Measurements from ENCODE around the gene MSANTD7. TPM values are rescaled to one million over a fixed set of nuclear protein-coding genes. Genes with fewer than 3 reads are reported as not detected.

Gene MSANTD7
- total and polyA plus RNA-seq, 9 of the 15 experiments (the other 6 are each of a cell fraction or from before 2014, with no cell fraction given) = 5.2 to 27.3 (median 23.6) TPM

GRCh38 chr10:14812271-14812670, 25.8 kb upstream of the MSANTD7 start:
- no peaks in the 10 kb centered on the region for H3K9me3 ChIP-seq (replicated peaks; ENCODE audit: control insufficient read depth, insufficient read depth, low read depth, low read length)
- peaks cover 17 to 26% of the 10 kb centered on the region in 2 experiments for H3K27me3 ChIP-seq (ENCODE audit: control insufficient read depth in 2 of 2, insufficient read depth in 2 of 2, low read length in 2 of 2)
- H4K20me1 ChIP-seq (replicated peaks; ENCODE audit: control insufficient read depth, insufficient read depth, low read length) = no peaks in the 10 kb centered on the region
- H3K4me2 ChIP-seq (ENCODE audit: insufficient read depth, low read length) = no peak overlapping the region; the same call in 1 of the 2 replicates
- DNase-seq (ENCODE audit: extremely low read depth in 1 of 4, low spot score in 3 of 4) = peak in 2 of 4 experiments; percentile 37 to 40
- in situ Hi-C loops (cut with MboI) (no loop called here), intact Hi-C loops (cut with micrococcal nuclease) (no loop called here)
- TF ChIP-seq NFYB (IDR thresholded peaks at IDR 0.05; ENCODE audit: extremely low read depth, insufficient read length) (peak; percentile 16), MAZ (CRISPR knock-in tag; conservative IDR thresholded peaks at IDR 0.05 in 1 of 2, IDR thresholded peaks at IDR 0.05 in 1 of 2) (0 out of 4 replicates have a peak, but pooled peaks of 1 of the 2 experiments have one; percentile 32), FOS (IDR thresholded peaks at IDR 0.05; ENCODE audit: extremely low read depth, insufficient read length) (peak; percentile 4), HNRNPLL (IDR thresholded peaks at IDR 0.05; ENCODE audit: low read depth, low read length, poor library complexity, severe bottlenecking) (peak; percentile 30), NRF1 (conservative IDR thresholded peaks at IDR 0.05 in 1 of 2, IDR thresholded peaks at IDR 0.05 in 1 of 2) (peak in 1 of 2 experiments; percentile 26; a peak in 1 of 4 replicates), MCM2 (IDR thresholded peaks at IDR 0.05; ENCODE audit: low read depth) (no peak)
- H3K79me2 ChIP-seq (ENCODE audit: control insufficient read depth, insufficient read depth, low read length) = no peaks in the 10 kb centered on the region
- peak; percentile 85 for ATAC-seq
- no peaks in the 10 kb centered on the region for H3K36me3 ChIP-seq (ENCODE audit: control insufficient read depth, insufficient read depth, low read length)
- 2% methylated on average over 3 of the region's 3 CpGs for WGBS (ENCODE audit: insufficient coverage, low coverage, missing lambda C conversion rate)
- H3K9ac ChIP-seq (ENCODE audit: insufficient read depth in 1 of 2, low read depth in 2 of 2, low read length in 2 of 2) = no peak overlapping the region
- BruUV-seq (replicated peaks) = no TSS peak
- no peak overlapping the region for H3K27ac ChIP-seq (ENCODE audit: extremely low read depth, low read depth, low read length)
- no peak overlapping the region for H2AFZ ChIP-seq (ENCODE audit: low read depth, low read length)
- H3K9me1 ChIP-seq (ENCODE audit: control insufficient read depth, insufficient read depth, low read length) = no peaks in the 10 kb centered on the region
- ChIA-PET CTCF (ENCODE audit: low intra/inter-chr PET ratio) (no interaction called here), POLR2A (interaction anchor here (0.7 to 1.2 kb wide), 2 partner anchors 11 to 25 kb away, joined by 3 to 4 read pairs; partner anchors contain the start of gene CDNF)
- peak; percentile 37 for FAIRE-seq
- no peak overlapping the region for H3K4me3 ChIP-seq
- no peaks in the 10 kb centered on the region for H3K4me1 ChIP-seq (replicated peaks in 1 of 2; ENCODE audit: control insufficient read depth in 2 of 2, insufficient read depth in 2 of 2, low read length in 2 of 2)

All from K562 (cell line).